GM10847 (cell line): Measurements from ENCODE around the gene GDPD5.

Experiments
- POLR2A ChIP-seq: IDR thresholded peaks from 2 replicates; pipeline ENCODE4 v1.6.1; 2011; ENCODE audit not compliant: insufficient read length; ENCODE audit errors: extremely low read depth

The GDPD5 gene

GRCh38 chr11:75496305-75496752 lies 29.4 kb downstream of the GDPD5 start:
- no peak for TF ChIP-seq POLR2A

- TF ChIP-seq POLR2A = no peak
These were observed 29.9 kb downstream of the GDPD5 start for GRCh38 chr11:75495749-75496304.

- TF ChIP-seq POLR2A = no peak
These were observed 32.1 kb downstream of the GDPD5 start for GRCh38 chr11:75493626-75494025.

GRCh38 chr11:75492181-75492820 lies 33.4 kb downstream of the GDPD5 start:
- no peak for TF ChIP-seq POLR2A

GRCh38 chr11:75491465-75491864 lies 34.3 kb downstream of the GDPD5 start:
- TF ChIP-seq POLR2A = no peak

- no peak for TF ChIP-seq POLR2A
These were observed 35.2 kb downstream of the GDPD5 start for GRCh38 chr11:75490221-75491181.

GRCh38 chr11:75487365-75487764 lies 38.4 kb downstream of the GDPD5 start:
- TF ChIP-seq POLR2A = no peak

- no peak for TF ChIP-seq POLR2A
These were observed 40.0 kb downstream of the GDPD5 start for GRCh38 chr11:75485742-75486141.

- no peak for TF ChIP-seq POLR2A
These were observed 42.7 kb downstream of the GDPD5 start for GRCh38 chr11:75482931-75483469.

GRCh38 chr11:75481922-75482606 lies 43.7 kb downstream of the GDPD5 start:
- TF ChIP-seq POLR2A = no peak

GRCh38 chr11:75481223-75481921 lies 44.4 kb downstream of the GDPD5 start:
- no peak for TF ChIP-seq POLR2A

GRCh38 chr11:75480185-75481175 lies 45.3 kb downstream of the GDPD5 start:
- no peak for TF ChIP-seq POLR2A

GRCh38 chr11:75479597-75480145 lies 46.1 kb downstream of the GDPD5 start:
- no peak for TF ChIP-seq POLR2A
